ENCODE measurements around the gene RNF39. TPM values are rescaled to one million over a fixed set of nuclear protein-coding genes. Genes with fewer than 3 reads are reported as not detected.

Gene RNF39
- total and polyA plus RNA-seq, 2 of the 4 experiments (the other 2 are of a cell fraction) = not detected

DNA sequence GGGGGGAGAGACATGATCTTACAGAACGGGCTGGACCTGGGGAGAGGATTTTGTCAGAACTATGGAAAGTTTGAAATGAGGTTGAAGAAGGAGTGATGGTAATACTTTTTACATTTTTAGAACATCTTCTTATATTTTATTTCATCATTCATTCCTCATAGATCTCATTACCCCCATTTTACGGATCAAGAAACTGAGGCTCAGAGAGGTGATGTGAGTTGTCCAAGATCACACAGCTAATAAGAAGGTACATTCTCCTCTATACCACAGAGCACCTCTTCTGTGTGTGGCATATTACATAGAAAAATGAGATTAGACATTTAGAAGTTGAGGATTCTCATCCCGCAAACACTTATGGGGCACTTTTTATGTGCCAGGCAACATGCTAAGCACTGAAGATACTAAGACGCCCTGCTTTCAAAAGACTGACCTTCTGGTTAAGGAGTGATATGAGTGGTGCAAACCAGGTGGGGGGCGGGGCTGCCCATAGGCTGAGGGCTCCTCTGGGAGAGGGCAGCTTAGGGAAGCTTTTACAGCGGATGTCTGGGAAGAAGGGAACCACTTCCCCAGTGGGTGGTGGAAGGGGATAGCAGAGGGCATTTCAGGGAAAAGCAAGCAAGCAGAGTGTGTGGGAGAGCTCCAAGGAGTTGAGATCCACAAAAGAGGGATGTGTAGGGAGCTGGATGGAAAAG lies 17.4 kb upstream of the RNF39 start:
- H3K14ac ChIP-seq (replicated peaks; ENCODE audit: low read depth, low read length) = no peak overlapping the region
- no peak overlapping the region for H3K56ac ChIP-seq (ENCODE audit: extremely low read depth, insufficient read depth, low read length)
- H3K9me3 ChIP-seq (ENCODE audit: control insufficient read depth, insufficient read depth, low read length) = no peaks in the 10 kb centered on the region
- H2AK9ac ChIP-seq (replicated peaks; ENCODE audit: low read depth, low read length, poor library complexity) = no peak overlapping the region
- H3K18ac ChIP-seq (ENCODE audit: low read depth, low read length) = no peak overlapping the region
- DNase-seq (no peak), ATAC-seq (ENCODE audit: low read depth) (no peak)
- H2BK20ac ChIP-seq (ENCODE audit: low read depth, low read length) = no peak overlapping the region
- H3K4me2 ChIP-seq (ENCODE audit: low read depth, low read length) = no peak overlapping the region
- CTCF ChIA-PET = no interaction called here
- H4K20me1 ChIP-seq (ENCODE audit: insufficient read depth, low read length) = no peaks in the 10 kb centered on the region
- dilution Hi-C loops (cut with HindIII; ENCODE audit: low sequenced_read_pairs, unreplicated experiment) = no loop called here
- H3K4ac ChIP-seq (ENCODE audit: low read depth, low read length) = no peak overlapping the region
- H3K23ac ChIP-seq (ENCODE audit: low read depth, low read length) = no peak overlapping the region
- peaks cover 3% of the 10 kb centered on the region for H3K4me1 ChIP-seq (ENCODE audit: control insufficient read depth, insufficient read depth, low read length)
- H3K79me1 ChIP-seq (ENCODE audit: low read depth in 1 of 2, low read length in 2 of 2) = no peaks in the 10 kb centered on the region
- no TSS peak for BruUV-seq (replicated peaks)
- TF ChIP-seq CEBPB (IDR thresholded peaks at IDR 0.05; ENCODE audit: low read depth, low read length) (no peak), NFE2L2 (IDR thresholded peaks at IDR 0.05; ENCODE audit: low read depth, low read length) (no peak), SMC3 (IDR thresholded peaks at IDR 0.05; ENCODE audit: low read depth, low read length) (no peak), MAZ (IDR thresholded peaks at IDR 0.05; ENCODE audit: borderline replicate concordance, low read depth, low read length) (no peak), POLR2A (IDR thresholded peaks at IDR 0.05; ENCODE audit: low read depth, low read length) (no peak), RFX5 (IDR thresholded peaks at IDR 0.05; ENCODE audit: low read depth, low read length) (no peak), CHD1 (IDR thresholded peaks at IDR 0.05; ENCODE audit: low read depth, low read length) (no peak), MAFK (IDR thresholded peaks at IDR 0.05; ENCODE audit: low read depth, low read length) (no peak), RAD21 (IDR thresholded peaks at IDR 0.05; ENCODE audit: low read length) (no peak), FOS (IDR thresholded peaks at IDR 0.05; ENCODE audit: low read depth, low read length) (no peak), RCOR1 (IDR thresholded peaks at IDR 0.05; ENCODE audit: insufficient replicate concordance, low read length) (no peak), BHLHE40 (IDR thresholded peaks at IDR 0.05; ENCODE audit: low read depth, low read length) (no peak), MXI1 (IDR thresholded peaks at IDR 0.05; ENCODE audit: borderline replicate concordance, low read depth, low read length) (no peak)
- TF ChIP-seq, protein P1, sequence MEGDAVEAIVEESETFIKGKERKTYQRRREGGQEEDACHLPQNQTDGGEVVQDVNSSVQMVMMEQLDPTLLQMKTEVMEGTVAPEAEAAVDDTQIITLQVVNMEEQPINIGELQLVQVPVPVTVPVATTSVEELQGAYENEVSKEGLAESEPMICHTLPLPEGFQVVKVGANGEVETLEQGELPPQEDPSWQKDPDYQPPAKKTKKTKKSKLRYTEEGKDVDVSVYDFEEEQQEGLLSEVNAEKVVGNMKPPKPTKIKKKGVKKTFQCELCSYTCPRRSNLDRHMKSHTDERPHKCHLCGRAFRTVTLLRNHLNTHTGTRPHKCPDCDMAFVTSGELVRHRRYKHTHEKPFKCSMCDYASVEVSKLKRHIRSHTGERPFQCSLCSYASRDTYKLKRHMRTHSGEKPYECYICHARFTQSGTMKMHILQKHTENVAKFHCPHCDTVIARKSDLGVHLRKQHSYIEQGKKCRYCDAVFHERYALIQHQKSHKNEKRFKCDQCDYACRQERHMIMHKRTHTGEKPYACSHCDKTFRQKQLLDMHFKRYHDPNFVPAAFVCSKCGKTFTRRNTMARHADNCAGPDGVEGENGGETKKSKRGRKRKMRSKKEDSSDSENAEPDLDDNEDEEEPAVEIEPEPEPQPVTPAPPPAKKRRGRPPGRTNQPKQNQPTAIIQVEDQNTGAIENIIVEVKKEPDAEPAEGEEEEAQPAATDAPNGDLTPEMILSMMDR (conservative IDR thresholded peaks at IDR 0.05; ENCODE audit: low read depth, low read length) = no peak
- TF ChIP-seq, protein P2, sequence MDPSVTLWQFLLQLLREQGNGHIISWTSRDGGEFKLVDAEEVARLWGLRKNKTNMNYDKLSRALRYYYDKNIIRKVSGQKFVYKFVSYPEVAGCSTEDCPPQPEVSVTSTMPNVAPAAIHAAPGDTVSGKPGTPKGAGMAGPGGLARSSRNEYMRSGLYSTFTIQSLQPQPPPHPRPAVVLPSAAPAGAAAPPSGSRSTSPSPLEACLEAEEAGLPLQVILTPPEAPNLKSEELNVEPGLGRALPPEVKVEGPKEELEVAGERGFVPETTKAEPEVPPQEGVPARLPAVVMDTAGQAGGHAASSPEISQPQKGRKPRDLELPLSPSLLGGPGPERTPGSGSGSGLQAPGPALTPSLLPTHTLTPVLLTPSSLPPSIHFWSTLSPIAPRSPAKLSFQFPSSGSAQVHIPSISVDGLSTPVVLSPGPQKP (IDR thresholded peaks at IDR 0.05; ENCODE audit: borderline replicate concordance, low read depth, low read length) = no peak
- TF ChIP-seq, protein P3, sequence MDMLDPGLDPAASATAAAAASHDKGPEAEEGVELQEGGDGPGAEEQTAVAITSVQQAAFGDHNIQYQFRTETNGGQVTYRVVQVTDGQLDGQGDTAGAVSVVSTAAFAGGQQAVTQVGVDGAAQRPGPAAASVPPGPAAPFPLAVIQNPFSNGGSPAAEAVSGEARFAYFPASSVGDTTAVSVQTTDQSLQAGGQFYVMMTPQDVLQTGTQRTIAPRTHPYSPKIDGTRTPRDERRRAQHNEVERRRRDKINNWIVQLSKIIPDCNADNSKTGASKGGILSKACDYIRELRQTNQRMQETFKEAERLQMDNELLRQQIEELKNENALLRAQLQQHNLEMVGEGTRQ (IDR thresholded peaks at IDR 0.05; ENCODE audit: low read depth, low read length) = no peak
- no peak overlapping the region for H3K4me3 ChIP-seq (ENCODE audit: insufficient read depth, low read depth, low read length)
- H3K27me3 ChIP-seq (ENCODE audit: control insufficient read depth, insufficient read depth, low read length) = peaks cover 38% of the 10 kb centered on the region
- no peak overlapping the region for H2AK5ac ChIP-seq (ENCODE audit: low read depth, low read length)
- H3K27ac ChIP-seq (ENCODE audit: insufficient read depth, low read length) = no peak overlapping the region
- no peak overlapping the region for H3K9ac ChIP-seq (ENCODE audit: low read depth, low read length)
- intact Hi-C loops (cut with micrococcal nuclease) = no loop called here
- no peak overlapping the region for H4K8ac ChIP-seq (ENCODE audit: low read depth in 2 of 2, low read length in 2 of 2)
- no peaks in the 10 kb centered on the region for H3K36me3 ChIP-seq (ENCODE audit: control insufficient read depth, insufficient read depth, low read length)
- H2BK15ac ChIP-seq (ENCODE audit: low read depth, low read length) = no peak overlapping the region
- in situ Hi-C loops (cut with MboI; ENCODE audit: low sequenced_read_pairs) = no loop called here
- H4K5ac ChIP-seq (ENCODE audit: low read depth, low read length) = no peak overlapping the region
- no peak overlapping the region for H2BK120ac ChIP-seq (ENCODE audit: low read depth, low read length)
- H2BK5ac ChIP-seq (ENCODE audit: low read depth, low read length, poor library complexity, severe bottlenecking) = no peak overlapping the region
- POLR2A ChIA-PET (ENCODE audit: unreplicated experiment) = no interaction called here
- H4K91ac ChIP-seq (ENCODE audit: insufficient read depth, low read depth, low read length) = no peak overlapping the region
- WGBS, 2 experiments (ENCODE audit: extremely low coverage in 2 of 2, insufficient read length in 1 of 2) = no CpG with 5 or more reads among the region's 6 CpGs
- H3K9me1 ChIP-seq (ENCODE audit: insufficient read depth, low read length) = no peaks in the 10 kb centered on the region
- no peak overlapping the region for H2AFZ ChIP-seq (replicated peaks; ENCODE audit: low read length, poor library complexity)
